Effector memory CD4-positive, alpha-beta T cell (primary cell): ENCODE results near the gene GGTLC1.

ENCODE experiments used
- DNase-seq, 3 donors: peaks; one replicate each; pipeline ENCODE4 v3.0.0-alpha.2; 2020
- H3K27ac ChIP-seq: 2 replicates; pipeline ENCODE4 v1.7.0; 2013; ENCODE audit warnings: mild to moderate bottlenecking, low read length, moderate library complexity; ENCODE audit not compliant: insufficient read depth, poor library complexity, severe bottlenecking
- H3K27me3 ChIP-seq: replicated peaks from 2 replicates; pipeline ENCODE4 v1.7.0; 2013; ENCODE audit warnings: mild to moderate bottlenecking, low read length; ENCODE audit not compliant: insufficient read depth, control insufficient read depth, poor library complexity, severe bottlenecking
- H3K36me3 ChIP-seq: 2 replicates; pipeline ENCODE4 v1.7.0; 2013; ENCODE audit warnings: mild to moderate bottlenecking, low read length, moderate library complexity; ENCODE audit not compliant: control insufficient read depth, insufficient read depth
- H3K4me1 ChIP-seq: 2 replicates; pipeline ENCODE4 v1.7.0; 2013; ENCODE audit warnings: low read length, mild to moderate bottlenecking; ENCODE audit not compliant: control insufficient read depth, insufficient read depth, poor library complexity, severe bottlenecking
- H3K4me3 ChIP-seq: 2 replicates; pipeline ENCODE4 v1.7.0; 2013; ENCODE audit warnings: low read length, low read depth, mild to moderate bottlenecking; ENCODE audit not compliant: insufficient read depth, poor library complexity, severe bottlenecking
- H3K9me3 ChIP-seq: 2 replicates; pipeline ENCODE4 v1.7.0; 2013; ENCODE audit warnings: mild to moderate bottlenecking, low read length, moderate library complexity; ENCODE audit not compliant: control insufficient read depth
- total RNA-seq, 3 donors: gene quantifications; one replicate each; lab custom pipeline; 2026; lab: John Stamatoyannopoulos, UW

The GGTLC1 gene
- total RNA-seq: 0 reads per million in 3 donors

DNA sequence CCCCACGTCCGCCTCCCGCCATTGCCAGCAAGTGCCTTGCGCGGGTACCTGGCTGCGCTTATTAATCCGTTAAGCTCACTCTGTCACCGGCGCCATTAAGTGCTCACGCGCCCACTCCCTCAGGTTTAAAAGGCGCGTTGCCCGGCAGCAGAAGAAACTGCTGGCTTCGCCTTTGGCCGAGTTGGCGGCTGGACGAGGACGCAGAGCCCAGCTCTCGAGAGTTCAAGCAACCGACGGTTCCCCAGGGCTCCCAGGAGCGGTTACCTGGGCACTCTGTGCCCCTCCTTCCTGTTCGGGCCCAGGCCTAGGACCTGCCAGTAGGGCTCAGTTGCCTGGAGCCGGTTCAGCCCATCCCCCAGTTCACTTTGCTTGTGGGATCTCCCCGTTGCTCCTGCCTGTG, at the start of gene GGTLC1:
Gene GGTLC1, minus strand, starts transcription at position 219 of the 400 bp plus-strand sequence. CDS start 2,168 bp downstream, outside the sequence.
- Histone ChIP-seq H3K9me3 (no peaks in the 10 kb centered on the region), H3K27me3 (no peaks in the 10 kb centered on the region), H3K4me1 (no peaks in the 10 kb centered on the region), H3K27ac (no peak within 1 kb of the TSS), H3K36me3 (no peaks in the 10 kb centered on the region), H3K4me3 (no peak within 1 kb of the TSS)
- DNase-seq: no peak

DNA sequence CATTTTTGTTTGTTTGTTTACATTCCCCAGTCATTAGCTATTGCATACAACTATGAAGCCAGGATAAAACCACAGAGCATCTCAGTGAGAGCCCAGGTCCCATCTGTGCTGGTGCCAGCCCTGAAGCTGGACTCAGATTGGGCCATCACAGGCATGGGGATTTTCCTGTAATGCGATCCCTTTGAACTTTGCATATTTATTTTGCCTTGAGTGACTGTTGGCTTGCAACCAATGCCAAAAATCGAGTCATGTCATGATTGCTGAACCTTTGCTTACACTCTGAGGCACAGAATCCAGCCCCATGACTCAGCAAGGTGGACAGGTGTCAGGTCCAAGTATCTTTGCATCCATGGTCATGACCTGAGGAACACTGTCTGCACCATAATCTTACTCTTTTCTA, 46.2 kb upstream of the GGTLC1 start:
- no peaks in the 10 kb centered on the region for H3K27me3 ChIP-seq
- no peaks in the 10 kb centered on the region for H3K9me3 ChIP-seq
- no peaks in the 10 kb centered on the region for H3K36me3 ChIP-seq
- no peak overlapping the region for H3K4me3 ChIP-seq
- no peak overlapping the region for H3K27ac ChIP-seq
- no peak for DNase-seq
- H3K4me1 ChIP-seq: peaks cover 9% of the 10 kb centered on the region

DNA sequence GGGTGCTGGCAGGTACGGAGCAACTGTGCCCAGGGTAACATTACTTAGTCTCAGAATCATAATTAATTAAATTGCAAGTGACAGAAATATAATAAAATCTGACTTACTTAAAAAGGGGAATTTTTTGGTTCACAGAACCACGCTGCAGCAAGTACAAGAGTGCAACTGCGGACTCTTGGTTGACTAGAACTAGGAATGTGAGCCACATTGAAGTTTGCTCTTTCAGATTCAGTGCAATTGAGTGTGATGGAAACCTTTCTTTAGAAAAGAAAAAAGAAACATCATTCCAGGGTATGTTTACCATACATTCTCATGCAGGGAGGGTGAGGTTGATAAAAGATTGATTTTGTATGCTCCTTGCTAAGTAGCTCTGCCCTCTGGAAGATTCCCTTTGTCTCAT, 45.0 kb upstream of the GGTLC1 start:
- Histone ChIP-seq H3K4me1 (peaks cover 9% of the 10 kb centered on the region), H3K27me3 (no peaks in the 10 kb centered on the region), H3K9me3 (no peaks in the 10 kb centered on the region), H3K4me3 (no peak overlapping the region), H3K27ac (no peak overlapping the region), H3K36me3 (no peaks in the 10 kb centered on the region)
- DNase-seq: no peak

DNA sequence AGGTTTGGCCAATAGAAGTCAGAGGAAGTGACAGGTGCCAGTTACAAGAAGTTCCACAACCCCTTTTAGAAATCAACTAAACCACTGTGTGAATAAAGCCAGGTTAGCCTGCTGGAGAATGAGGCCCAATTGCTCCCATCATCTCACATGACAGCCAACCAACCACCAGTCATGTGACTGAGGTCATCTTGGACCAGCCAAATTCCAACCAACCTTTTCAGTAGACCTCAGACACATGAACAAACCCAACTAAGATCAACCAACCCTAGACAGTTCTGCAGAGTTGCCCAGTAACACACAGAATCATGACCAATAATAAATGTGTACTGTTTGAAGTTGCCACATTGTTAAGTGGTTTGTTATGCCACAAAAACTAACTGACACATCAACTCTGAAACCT, 44.6 kb upstream of the GGTLC1 start:
- no peaks in the 10 kb centered on the region for H3K9me3 ChIP-seq
- no peaks in the 10 kb centered on the region for H3K36me3 ChIP-seq
- DNase-seq: no peak
- H3K4me1 ChIP-seq: peaks cover 9% of the 10 kb centered on the region
- H3K27ac ChIP-seq: no peak overlapping the region
- no peaks in the 10 kb centered on the region for H3K27me3 ChIP-seq
- no peak overlapping the region for H3K4me3 ChIP-seq

DNA sequence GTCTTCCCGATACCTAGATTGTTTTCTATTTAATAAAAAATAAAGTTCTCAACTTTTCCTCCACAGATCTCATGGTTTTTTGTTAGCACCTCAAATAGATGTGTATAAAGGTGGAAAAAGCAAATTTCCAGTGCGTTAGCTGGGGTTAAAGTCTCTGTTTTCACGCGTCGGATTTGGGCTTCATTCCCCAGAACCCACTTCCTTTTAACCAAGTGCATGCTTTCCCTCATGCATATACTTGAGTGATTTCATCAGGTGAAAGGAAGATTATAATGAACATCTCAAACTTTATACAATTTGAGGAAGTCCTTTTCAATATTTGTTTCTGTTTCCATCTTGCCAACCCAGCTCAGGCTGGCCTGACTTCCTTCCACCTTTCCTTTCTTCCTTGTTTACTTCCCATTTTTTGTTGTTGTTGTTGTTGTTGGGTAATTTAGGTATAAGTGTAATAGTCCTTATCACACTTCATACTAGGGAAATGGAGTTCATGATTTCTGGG, 43.9 kb upstream of the GGTLC1 start:
- Histone ChIP-seq H3K9me3 (no peaks in the 10 kb centered on the region), H3K4me1 (peaks cover 16% of the 10 kb centered on the region), H3K4me3 (no peak overlapping the region), H3K36me3 (no peaks in the 10 kb centered on the region), H3K27me3 (no peaks in the 10 kb centered on the region), H3K27ac (no peak overlapping the region)
- DNase-seq: no peak

DNA sequence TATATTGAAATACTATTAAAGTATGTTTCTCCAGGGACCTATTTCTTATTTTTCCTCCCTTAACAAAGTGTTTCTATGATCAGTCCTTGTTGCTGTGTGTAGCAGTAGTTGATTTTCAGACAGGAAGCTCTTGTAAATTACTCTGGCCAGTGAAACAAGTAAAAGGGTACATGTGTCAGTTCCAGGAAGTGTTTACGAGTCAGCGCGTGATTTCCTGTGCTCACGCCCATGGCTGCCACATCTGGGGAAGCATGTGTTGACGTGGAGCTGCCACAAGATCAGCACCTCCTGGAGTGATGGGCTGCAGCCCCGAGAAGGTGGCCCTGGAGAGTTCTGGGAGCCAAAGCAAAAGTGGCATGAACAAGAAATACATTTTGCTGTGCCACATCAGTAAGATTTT, 38.6 kb upstream of the GGTLC1 start:
- Histone ChIP-seq H3K4me1 (peaks cover 17% of the 10 kb centered on the region), H3K27ac (peak overlapping the region; percentile 52), H3K36me3 (no peaks in the 10 kb centered on the region), H3K27me3 (no peaks in the 10 kb centered on the region), H3K9me3 (no peaks in the 10 kb centered on the region), H3K4me3 (peak overlapping the region; percentile 6)
- DNase-seq: peak; percentile 55 to 68 (median 60)

DNA sequence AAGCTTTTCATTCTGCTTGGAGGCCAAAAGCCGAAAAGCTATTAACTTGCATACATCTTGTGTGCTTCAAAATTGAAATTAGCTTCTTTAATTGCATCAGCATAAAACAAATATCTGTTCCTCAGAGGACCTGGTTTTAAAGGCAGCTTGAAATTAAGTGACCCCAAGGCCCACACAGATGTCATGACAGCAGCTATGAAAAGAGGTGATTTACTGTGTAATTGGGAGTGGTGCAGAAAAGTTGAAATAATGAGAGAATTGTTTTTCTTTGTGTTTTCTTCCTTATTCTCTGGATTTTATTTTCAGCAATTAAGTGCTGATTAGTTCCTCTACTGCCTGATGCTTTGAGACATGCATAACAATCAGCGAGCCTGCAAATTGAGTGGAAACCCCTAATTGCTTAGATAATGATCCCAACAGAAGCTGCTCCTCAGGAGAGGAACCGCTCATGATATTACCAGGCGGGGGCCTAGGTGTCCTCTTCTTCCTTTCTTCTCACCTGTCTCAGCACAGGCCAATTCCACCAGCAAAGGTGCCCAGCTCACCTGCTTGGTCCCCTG, 34.1 kb upstream of the GGTLC1 start:
- Histone ChIP-seq H3K27ac (no peak overlapping the region), H3K36me3 (no peaks in the 10 kb centered on the region), H3K4me3 (no peak overlapping the region), H3K9me3 (no peaks in the 10 kb centered on the region), H3K27me3 (no peaks in the 10 kb centered on the region), H3K4me1 (peaks cover 13% of the 10 kb centered on the region)
- DNase-seq: no peak

DNA sequence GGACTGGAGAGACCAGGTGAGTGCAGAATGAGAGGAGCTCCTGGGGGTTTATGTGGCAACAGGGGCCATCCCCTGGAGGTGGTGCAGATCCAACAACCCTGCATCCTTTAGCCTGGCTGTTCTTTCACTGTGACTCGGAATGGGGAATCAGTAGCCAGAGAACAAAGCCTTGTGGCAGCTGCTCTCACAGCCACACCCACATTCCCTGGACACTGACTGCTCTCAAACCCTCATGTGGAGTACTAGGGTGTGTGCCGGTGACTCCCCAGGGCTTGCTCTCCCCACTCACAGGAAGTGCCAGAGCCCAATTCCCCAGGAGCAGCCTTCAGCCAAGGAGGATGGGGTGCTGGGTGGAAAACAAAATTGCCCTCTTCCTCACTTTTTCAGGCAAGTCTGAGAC, 30.2 kb upstream of the GGTLC1 start:
- no peaks in the 10 kb centered on the region for H3K27me3 ChIP-seq
- no peaks in the 10 kb centered on the region for H3K9me3 ChIP-seq
- no peak overlapping the region for H3K4me3 ChIP-seq
- no peaks in the 10 kb centered on the region for H3K36me3 ChIP-seq
- H3K27ac ChIP-seq: no peak overlapping the region
- no peak for DNase-seq
- H3K4me1 ChIP-seq: no peaks in the 10 kb centered on the region

DNA sequence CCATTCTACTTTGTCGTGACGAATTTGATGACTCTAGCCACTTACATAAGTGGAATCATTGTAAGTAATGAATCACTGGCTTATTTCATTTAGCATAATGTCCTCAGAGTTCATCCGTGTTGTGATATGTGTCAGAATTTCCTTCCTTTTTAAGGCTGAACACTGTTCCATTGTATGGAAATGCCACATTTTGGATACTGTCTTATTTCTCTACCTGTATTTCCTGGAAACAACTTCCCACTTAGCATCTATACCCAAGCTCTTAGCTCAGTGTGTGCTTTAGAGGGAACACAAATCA, 28.8 kb upstream of the GGTLC1 start:
- no peaks in the 10 kb centered on the region for H3K27me3 ChIP-seq
- H3K27ac ChIP-seq: no peak overlapping the region
- no peak overlapping the region for H3K4me3 ChIP-seq
- H3K4me1 ChIP-seq: no peaks in the 10 kb centered on the region
- no peaks in the 10 kb centered on the region for H3K36me3 ChIP-seq
- no peak for DNase-seq
- H3K9me3 ChIP-seq: no peaks in the 10 kb centered on the region

DNA sequence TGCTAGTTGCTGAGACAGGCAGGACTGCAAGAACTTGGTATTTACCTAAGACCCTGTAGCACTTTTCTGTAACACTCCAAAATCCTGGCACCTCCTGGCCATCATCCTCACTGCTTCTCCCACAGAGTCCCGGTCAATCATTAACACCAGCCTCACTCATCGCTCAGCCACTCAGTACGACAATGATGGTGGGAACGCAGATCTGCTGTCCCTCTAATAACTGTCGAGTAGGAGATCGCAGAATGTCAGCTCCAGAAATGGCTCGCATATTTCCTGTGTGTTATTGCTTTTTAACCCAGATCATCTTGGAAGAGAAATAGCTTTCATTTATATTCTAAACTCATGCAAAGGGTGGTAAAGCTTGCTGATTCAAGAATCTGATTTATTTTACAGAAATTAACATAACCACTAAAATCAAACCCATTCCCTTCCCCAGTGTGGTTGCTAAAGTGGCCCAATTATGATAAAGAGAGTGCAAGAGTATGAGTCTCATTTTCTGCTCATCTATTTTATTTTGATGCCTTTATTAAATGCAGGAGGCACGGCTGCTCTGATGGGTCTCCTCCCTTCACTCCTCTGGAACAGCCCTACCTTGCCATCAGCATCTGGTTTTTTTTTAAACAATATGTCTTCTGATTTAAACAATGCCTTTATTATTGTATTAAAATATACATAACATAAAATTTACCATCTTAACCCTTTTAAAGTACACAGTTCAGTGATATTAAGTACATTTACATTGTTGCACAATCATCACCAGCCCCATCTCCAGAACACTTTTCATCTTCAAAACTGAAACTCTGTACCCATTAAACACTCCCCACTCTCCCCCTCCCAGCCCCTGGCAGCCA, 28.3 kb upstream of the GGTLC1 start:
- Histone ChIP-seq H3K27ac (no peak overlapping the region), H3K36me3 (no peaks in the 10 kb centered on the region), H3K27me3 (no peaks in the 10 kb centered on the region), H3K4me1 (no peaks in the 10 kb centered on the region), H3K9me3 (no peaks in the 10 kb centered on the region), H3K4me3 (no peak overlapping the region)
- no peak for DNase-seq
